Middle frontal gyrus (tissue), 1 donor: Measurements from ENCODE around the gene RNU1-3.
"Not testable (repeated sequence)": the region's sequence is repeated elsewhere in the genome, so short reads cannot be mapped to it uniquely, and the experiment has no call there.

Source experiments
- DNase-seq: peaks from one replicate; pipeline ENCODE4 v3.0.0-alpha.2; 2015; ENCODE audit warnings: low spot score; ENCODE audit errors: extremely low spot score

The RNU1-3 gene

GRCh38 chr1:16694308-16694702 is 27.6 kb upstream of the RNU1-3 start:
- not testable (repeated sequence) for DNase-seq

GRCh38 chr1:16693449-16694307 is 26.9 kb upstream of the RNU1-3 start:
- not testable (repeated sequence) for DNase-seq

GRCh38 chr1:16692717-16693448 is 26.1 kb upstream of the RNU1-3 start:
- DNase-seq, result not testable (repeated sequence)

GRCh38 chr1:16692283-16692682 is 25.5 kb upstream of the RNU1-3 start:
- DNase-seq, result not testable (repeated sequence)

GRCh38 chr1:16690971-16691682 is 24.4 kb upstream of the RNU1-3 start:
- not testable (repeated sequence) for DNase-seq

GRCh38 chr1:16687132-16687800 is 20.5 kb upstream of the RNU1-3 start:
- not testable (repeated sequence) for DNase-seq

- not testable (repeated sequence) for DNase-seq
These were observed 19.0 kb upstream of the RNU1-3 start for GRCh38 chr1:16685445-16686371.

- DNase-seq, result not testable (repeated sequence)
These were observed 18.1 kb upstream of the RNU1-3 start for GRCh38 chr1:16684738-16685337.

- DNase-seq, result not testable (repeated sequence)
These were observed 17.4 kb upstream of the RNU1-3 start for GRCh38 chr1:16684152-16684551.

GRCh38 chr1:16682803-16683202 is 16.1 kb upstream of the RNU1-3 start:
- not testable (repeated sequence) for DNase-seq

GRCh38 chr1:16680366-16680765 is 13.6 kb upstream of the RNU1-3 start:
- not testable (repeated sequence) for DNase-seq

GRCh38 chr1:16677552-16678431 is 11.0 kb upstream of the RNU1-3 start:
- DNase-seq, result no peak

GRCh38 chr1:16676661-16677523 is 10.1 kb upstream of the RNU1-3 start:
- DNase-seq, result not testable (repeated sequence)

- not testable (repeated sequence) for DNase-seq
These were observed 8.4 kb upstream of the RNU1-3 start for GRCh38 chr1:16675118-16675510.

GRCh38 chr1:16673976-16674375 is 7.2 kb upstream of the RNU1-3 start:
- DNase-seq, result not testable (repeated sequence)

GRCh38 chr1:16665836-16666235 is 912 bp downstream of the RNU1-3 start:
- not testable (repeated sequence) for DNase-seq

GRCh38 chr1:16658234-16658633 is 8.5 kb downstream of the RNU1-3 start:
- DNase-seq, result not testable (repeated sequence)
